ENCODE results near the gene KLHL12. TPM values are rescaled to one million over a fixed set of nuclear protein-coding genes. Genes with fewer than 3 reads are reported as not detected.

Gene KLHL12
- total RNA-seq, 2 donors from 2014 or later: 28.7 to 29.6 TPM

DNA sequence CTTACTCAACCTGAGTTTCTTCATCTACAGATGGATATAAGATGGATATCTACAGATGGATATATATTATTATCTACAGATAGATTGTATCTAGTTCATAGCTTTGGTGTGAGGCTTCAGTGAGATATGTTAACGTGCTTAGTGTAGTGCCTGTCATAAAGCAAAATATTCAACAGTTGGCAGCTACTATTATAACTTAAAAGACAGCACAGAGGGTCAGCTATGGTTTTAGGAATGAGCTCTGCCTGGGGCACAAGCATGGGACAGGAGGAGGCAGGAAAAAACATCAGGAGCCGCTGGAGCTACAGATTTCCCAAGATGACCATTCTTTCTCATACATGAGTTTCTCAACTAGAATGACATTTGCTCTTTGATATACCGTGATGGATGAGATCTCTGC, 41.3 kb upstream of the KLHL12 start:
- TF ChIP-seq, protein P1, sequence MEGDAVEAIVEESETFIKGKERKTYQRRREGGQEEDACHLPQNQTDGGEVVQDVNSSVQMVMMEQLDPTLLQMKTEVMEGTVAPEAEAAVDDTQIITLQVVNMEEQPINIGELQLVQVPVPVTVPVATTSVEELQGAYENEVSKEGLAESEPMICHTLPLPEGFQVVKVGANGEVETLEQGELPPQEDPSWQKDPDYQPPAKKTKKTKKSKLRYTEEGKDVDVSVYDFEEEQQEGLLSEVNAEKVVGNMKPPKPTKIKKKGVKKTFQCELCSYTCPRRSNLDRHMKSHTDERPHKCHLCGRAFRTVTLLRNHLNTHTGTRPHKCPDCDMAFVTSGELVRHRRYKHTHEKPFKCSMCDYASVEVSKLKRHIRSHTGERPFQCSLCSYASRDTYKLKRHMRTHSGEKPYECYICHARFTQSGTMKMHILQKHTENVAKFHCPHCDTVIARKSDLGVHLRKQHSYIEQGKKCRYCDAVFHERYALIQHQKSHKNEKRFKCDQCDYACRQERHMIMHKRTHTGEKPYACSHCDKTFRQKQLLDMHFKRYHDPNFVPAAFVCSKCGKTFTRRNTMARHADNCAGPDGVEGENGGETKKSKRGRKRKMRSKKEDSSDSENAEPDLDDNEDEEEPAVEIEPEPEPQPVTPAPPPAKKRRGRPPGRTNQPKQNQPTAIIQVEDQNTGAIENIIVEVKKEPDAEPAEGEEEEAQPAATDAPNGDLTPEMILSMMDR (IDR thresholded peaks at IDR 0.05): no peak
- peaks cover 9% of the 10 kb centered on the region for H3K4me1 ChIP-seq
- intact Hi-C loops (cut with DNase I): no loop called here
- H3K4me3 ChIP-seq: no peak overlapping the region
- no peak for DNase-seq
- no peaks in the 10 kb centered on the region for H3K27me3 ChIP-seq
- peak overlapping the region; percentile 15 to 58 for H3K9ac ChIP-seq (ENCODE audit: low read depth in 2 of 2, low read length in 2 of 2)
- peak overlapping the region; percentile 44 for H3K27ac ChIP-seq
- no peaks in the 10 kb centered on the region for H3K36me3 ChIP-seq
- no peaks in the 10 kb centered on the region for H3K9me3 ChIP-seq

- Histone ChIP-seq H3K4me3 (peak overlapping the region; percentile 95), H3K4me1 (peaks cover 9% of the 10 kb centered on the region), H3K27ac (peak overlapping the region; percentile 44), H3K9me3 (no peaks in the 10 kb centered on the region), H3K9ac (ENCODE audit: low read depth in 2 of 2, low read length in 2 of 2) (peak overlapping the region; percentile 58 to 84), H3K27me3 (no peaks in the 10 kb centered on the region), H3K36me3 (no peaks in the 10 kb centered on the region)
- TF ChIP-seq, protein P1 (IDR thresholded peaks at IDR 0.05): no peak
- intact Hi-C loops (cut with DNase I): no loop called here
- peak; percentile 31 for DNase-seq
Observed at GRCh38 chr1:202967684-202968281, 40.7 kb upstream of the KLHL12 start.

DNA sequence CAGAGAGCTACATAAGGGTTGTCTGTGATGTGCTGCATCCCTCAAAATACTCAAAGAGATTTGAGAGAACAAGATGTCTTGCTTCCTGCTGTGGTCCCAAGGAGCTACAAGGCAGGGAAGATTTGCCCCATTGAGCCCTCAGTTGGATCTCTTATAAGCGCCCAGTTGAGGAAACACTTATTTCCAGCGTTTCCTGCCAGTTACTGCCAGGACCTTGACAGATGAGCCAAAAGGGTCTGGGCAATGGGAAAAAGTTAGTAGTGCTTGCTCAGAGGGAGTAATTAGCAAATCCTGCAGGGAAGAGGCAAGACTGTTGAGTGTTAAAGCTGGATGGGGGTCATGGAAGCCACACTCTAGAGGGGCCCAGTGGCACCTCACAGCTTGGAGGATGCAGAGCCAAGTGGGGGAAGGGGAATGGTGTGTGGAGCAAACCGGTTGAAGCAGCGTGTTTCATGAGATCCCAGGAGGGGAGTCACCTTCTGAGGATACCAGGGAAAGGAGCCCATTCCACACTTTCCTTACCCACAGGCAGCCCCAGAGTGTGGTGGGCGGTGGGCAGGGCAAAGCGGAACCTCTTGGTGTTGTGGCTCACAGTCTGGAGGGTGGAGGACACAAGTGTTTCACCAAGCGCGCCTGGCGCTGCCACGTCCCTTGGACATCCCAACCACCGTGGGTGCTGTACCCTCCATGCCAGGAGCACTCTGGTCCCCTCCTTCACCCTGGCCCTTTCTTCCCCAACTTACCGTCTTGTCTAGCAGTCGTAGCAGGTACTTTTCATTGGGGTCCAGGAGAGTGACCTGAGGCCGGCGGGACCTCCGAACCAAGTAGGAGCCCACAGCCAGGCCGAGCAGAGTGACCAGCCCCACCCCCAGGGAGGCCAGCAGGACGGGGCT, 39.2 kb upstream of the KLHL12 start:
- intact Hi-C loops (cut with DNase I): no loop called here
- H3K4me3 ChIP-seq: peak overlapping the region; percentile 95
- H3K36me3 ChIP-seq: no peaks in the 10 kb centered on the region
- TF ChIP-seq, protein P1 (IDR thresholded peaks at IDR 0.05): no peak
- H3K9ac ChIP-seq (ENCODE audit: low read depth in 2 of 2, low read length in 2 of 2): peak overlapping the region; percentile 73 to 99
- peaks cover 9% of the 10 kb centered on the region for H3K4me1 ChIP-seq
- no peaks in the 10 kb centered on the region for H3K27me3 ChIP-seq
- no peaks in the 10 kb centered on the region for H3K9me3 ChIP-seq
- peak overlapping the region; percentile 74 for H3K27ac ChIP-seq
- peak; percentile 45 for DNase-seq

- H3K4me3 ChIP-seq: no peak overlapping the region
- no peak overlapping the region for H3K9ac ChIP-seq (ENCODE audit: low read depth in 2 of 2, low read length in 2 of 2)
- H3K9me3 ChIP-seq: no peaks in the 10 kb centered on the region
- TF ChIP-seq, protein P1 (IDR thresholded peaks at IDR 0.05): no peak
- no peak overlapping the region for H3K27ac ChIP-seq
- H3K36me3 ChIP-seq: no peaks in the 10 kb centered on the region
- H3K4me1 ChIP-seq: peaks cover 9% of the 10 kb centered on the region
- no peak for DNase-seq
- H3K27me3 ChIP-seq: no peaks in the 10 kb centered on the region
- intact Hi-C loops (cut with DNase I): no loop called here
Observed at GRCh38 chr1:202965422-202965821, 38.4 kb upstream of the KLHL12 start.

DNA sequence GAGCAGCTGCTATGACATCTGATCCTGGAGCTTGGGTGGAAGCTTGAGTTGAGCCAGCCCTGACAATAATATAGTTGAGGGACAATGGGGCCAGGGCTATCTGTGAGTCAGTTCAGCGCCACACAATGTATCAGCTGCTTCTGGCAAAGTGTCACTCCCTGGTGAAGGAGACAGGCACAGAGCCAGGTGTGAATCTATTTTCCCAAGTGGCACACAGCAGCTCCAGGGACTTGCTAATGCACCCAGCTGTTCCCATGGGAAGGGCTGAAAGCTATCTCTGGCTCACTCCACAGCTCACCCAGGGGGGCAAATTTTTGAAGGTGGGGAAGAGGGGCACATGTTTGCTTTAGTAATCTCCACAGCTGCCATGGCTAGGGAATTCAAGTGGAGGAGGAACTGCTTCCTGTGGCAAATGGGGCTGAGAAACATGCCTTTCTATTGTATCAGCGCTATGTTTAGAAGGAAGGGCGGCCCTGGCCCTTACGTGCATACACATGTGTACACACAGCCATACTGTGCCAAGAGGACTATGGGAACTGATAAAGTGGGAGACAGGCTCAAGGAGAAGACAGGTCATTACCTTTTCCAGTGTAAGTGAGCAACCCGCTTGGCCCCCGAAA, 37.9 kb upstream of the KLHL12 start:
- intact Hi-C loops (cut with DNase I): no loop called here
- no peak overlapping the region for H3K4me3 ChIP-seq
- no peaks in the 10 kb centered on the region for H3K9me3 ChIP-seq
- TF ChIP-seq, protein P1 (IDR thresholded peaks at IDR 0.05): no peak
- H3K27ac ChIP-seq: no peak overlapping the region
- no peak overlapping the region for H3K9ac ChIP-seq (ENCODE audit: low read depth in 2 of 2, low read length in 2 of 2)
- no peak for DNase-seq
- peaks cover 9% of the 10 kb centered on the region for H3K4me1 ChIP-seq
- H3K27me3 ChIP-seq: no peaks in the 10 kb centered on the region
- H3K36me3 ChIP-seq: no peaks in the 10 kb centered on the region
